CD4-positive, alpha-beta T cell (primary cell): ENCODE data around the gene ADIRF. TPM values are rescaled to one million over a fixed set of nuclear protein-coding genes. Genes with fewer than 3 reads are reported as not detected.

Experiments
- ATAC-seq: fragments of 200-7000 bp; cut with Tn5 transposase; one replicate; pipeline ENCODE4 v1.10.0; 2022; ENCODE audit warnings: mild to moderate bottlenecking; ENCODE audit not compliant: poor library complexity
- CTCF ChIA-PET: fragments of 350-600 bp; sonication (Branson Sonifier 250); formaldehyde crosslinking; loops from one replicate; lab custom pipeline; 2021; ENCODE audit warnings: antibody characterized with exemption, inconsistent platforms; lab: Charles Lee
- POLR2A ChIA-PET: fragments of 350-600 bp; sonication (Branson Sonifier 250); formaldehyde crosslinking; loops from one replicate; lab custom pipeline; 2021; ENCODE audit warnings: antibody characterized with exemption, inconsistent platforms; lab: Charles Lee
- DNase-seq, 14 experiments: peaks; one replicate each; pipeline ENCODE4 v3.0.0-alpha.2; 2013 to 2020; ENCODE audit warnings: mixed read lengths in 2 of 14
- H3K27ac ChIP-seq, 2 donors: one replicate each; pipeline versions ENCODE4 v1.5.1 to v1.7.0; 2013; ENCODE audit warnings: low read length in 2 of 2, low read depth in 1 of 2, mild to moderate bottlenecking in 1 of 2
- H3K27me3 ChIP-seq, 2 experiments: 1 replicate in 1 of 2; 2 replicates in 1 of 2; pipeline versions ENCODE4 v1.6.1 to v1.7.0; 2013; ENCODE audit warnings: low read length in 2 of 2, control low read depth in 1 of 2, mild to moderate bottlenecking in 1 of 2, moderate library complexity in 1 of 2; ENCODE audit not compliant: insufficient read depth in 2 of 2, control insufficient read depth in 1 of 2
- H3K36me3 ChIP-seq: one replicate; pipeline ENCODE4 v1.6.1; 2013; ENCODE audit warnings: low read length, control low read depth; ENCODE audit not compliant: insufficient read depth
- H3K4me1 ChIP-seq: one replicate; pipeline ENCODE4 v1.6.1; 2013; ENCODE audit warnings: low read length, control low read depth; ENCODE audit not compliant: insufficient read depth
- H3K4me3 ChIP-seq: one replicate; pipeline ENCODE4 v1.5.1; 2013; ENCODE audit warnings: mild to moderate bottlenecking, low read length, moderate library complexity
- H3K9me3 ChIP-seq, 2 experiments: 1 replicate in 1 of 2; 2 replicates in 1 of 2; pipeline versions ENCODE4 v1.6.1 to v1.7.0; 2013; ENCODE audit warnings: low read length in 2 of 2, mild to moderate bottlenecking in 2 of 2, control low read depth in 1 of 2, moderate library complexity in 1 of 2; ENCODE audit not compliant: control insufficient read depth in 1 of 2, insufficient read depth in 1 of 2
- H3K27ac Mint-ChIP-seq: one replicate; pipeline ENCODE4 v1.8.0; 2020; ENCODE audit warnings: mixed read lengths
- H3K27me3 Mint-ChIP-seq: one replicate; pipeline ENCODE4 v1.8.0; 2021; ENCODE audit warnings: mixed read lengths
- H3K36me3 Mint-ChIP-seq: one replicate; pipeline ENCODE4 v1.8.0; 2021; ENCODE audit warnings: low read depth, mixed read lengths
- H3K4me1 Mint-ChIP-seq: one replicate; pipeline ENCODE4 v1.8.0; 2021; ENCODE audit warnings: low read depth, mixed read lengths
- H3K4me3 Mint-ChIP-seq: one replicate; pipeline ENCODE4 v1.8.0; 2020; ENCODE audit warnings: mild to moderate bottlenecking, mixed read lengths
- H3K9me3 Mint-ChIP-seq: one replicate; pipeline ENCODE4 v1.8.0; 2020; ENCODE audit warnings: mixed read lengths
- intact Hi-C, 2 experiments: fragments of 100-400 bp; cut with DNase I in 1 of 2; cut with micrococcal nuclease in 1 of 2; formaldehyde crosslinking; loops; one replicate each; pipeline versions ENCODE4 v1.15.1 to v1.9.0; 2023 to 2025; cut with DNase I, micrococcal nuclease
- total RNA-seq, 174 experiments: library from RNA in 2 of 174; stranded (reverse) in 2 of 174; gene quantifications; one replicate each; pipeline ENCODE4 v1.2.3 and lab custom pipeline; 2021 to 2026
- TF ChIP-seq, protein P1 (sequence below): fragments of 200-600 bp; IDR thresholded peaks from one replicate; pipeline ENCODE4 v1.8.0; 2022; ENCODE audit warnings: antibody characterized with exemption, mild to moderate bottlenecking

The ADIRF gene
- total RNA-seq, 2 experiments from 2014 or later, result not detected

GRCh38 chr10:86940677-86941076 lies 27.6 kb upstream of the ADIRF start:
- TF ChIP-seq, protein P1, sequence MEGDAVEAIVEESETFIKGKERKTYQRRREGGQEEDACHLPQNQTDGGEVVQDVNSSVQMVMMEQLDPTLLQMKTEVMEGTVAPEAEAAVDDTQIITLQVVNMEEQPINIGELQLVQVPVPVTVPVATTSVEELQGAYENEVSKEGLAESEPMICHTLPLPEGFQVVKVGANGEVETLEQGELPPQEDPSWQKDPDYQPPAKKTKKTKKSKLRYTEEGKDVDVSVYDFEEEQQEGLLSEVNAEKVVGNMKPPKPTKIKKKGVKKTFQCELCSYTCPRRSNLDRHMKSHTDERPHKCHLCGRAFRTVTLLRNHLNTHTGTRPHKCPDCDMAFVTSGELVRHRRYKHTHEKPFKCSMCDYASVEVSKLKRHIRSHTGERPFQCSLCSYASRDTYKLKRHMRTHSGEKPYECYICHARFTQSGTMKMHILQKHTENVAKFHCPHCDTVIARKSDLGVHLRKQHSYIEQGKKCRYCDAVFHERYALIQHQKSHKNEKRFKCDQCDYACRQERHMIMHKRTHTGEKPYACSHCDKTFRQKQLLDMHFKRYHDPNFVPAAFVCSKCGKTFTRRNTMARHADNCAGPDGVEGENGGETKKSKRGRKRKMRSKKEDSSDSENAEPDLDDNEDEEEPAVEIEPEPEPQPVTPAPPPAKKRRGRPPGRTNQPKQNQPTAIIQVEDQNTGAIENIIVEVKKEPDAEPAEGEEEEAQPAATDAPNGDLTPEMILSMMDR, result no peak
- H3K4me3 ChIP-seq, result no peak overlapping the region
- Mint-ChIP-seq H3K4me3 (no peak overlapping the region), H3K27ac (no peak overlapping the region), H3K36me3 (no peaks in the 10 kb centered on the region), H3K4me1 (no peaks in the 10 kb centered on the region), H3K27me3 (no peaks in the 10 kb centered on the region), H3K9me3 (no peaks in the 10 kb centered on the region)
- no peak overlapping the region for H3K27ac ChIP-seq
- peaks cover 5% of the 10 kb centered on the region for H3K4me1 ChIP-seq
- ATAC-seq, result no peak
- H3K27me3 ChIP-seq, result no peaks in the 10 kb centered on the region
- no peak for DNase-seq
- CTCF ChIA-PET, result interaction anchor here (2.0 kb wide), 1 partner anchor 26 kb away, joined by 5 read pairs; no protein-coding TSS in a partner anchor
- no peaks in the 10 kb centered on the region for H3K9me3 ChIP-seq
- H3K36me3 ChIP-seq, result no peaks in the 10 kb centered on the region
- intact Hi-C loops, result no loop called here
- POLR2A ChIA-PET, result no interaction called here

- Mint-ChIP-seq H3K4me3 (no peak overlapping the region), H3K27me3 (peaks cover under 1% of the 10 kb centered on the region), H3K9me3 (no peaks in the 10 kb centered on the region), H3K27ac (no peak overlapping the region), H3K4me1 (no peaks in the 10 kb centered on the region), H3K36me3 (no peaks in the 10 kb centered on the region)
- ChIA-PET POLR2A (no interaction called here), CTCF (interaction anchor here (2.0 kb wide), 1 partner anchor 25 kb away, joined by 5 read pairs; no protein-coding TSS in a partner anchor)
- Histone ChIP-seq H3K27ac (no peak overlapping the region), H3K36me3 (no peaks in the 10 kb centered on the region), H3K4me1 (peaks cover 5% of the 10 kb centered on the region), H3K9me3 (no peaks in the 10 kb centered on the region), H3K27me3 (no peaks in the 10 kb centered on the region), H3K4me3 (no peak overlapping the region)
- DNase-seq, result no peak
- TF ChIP-seq, protein P1, result no peak
- ATAC-seq, result no peak
- intact Hi-C loops, result no loop called here
Observed at GRCh38 chr10:86941426-86941825, 26.9 kb upstream of the ADIRF start.

DNA sequence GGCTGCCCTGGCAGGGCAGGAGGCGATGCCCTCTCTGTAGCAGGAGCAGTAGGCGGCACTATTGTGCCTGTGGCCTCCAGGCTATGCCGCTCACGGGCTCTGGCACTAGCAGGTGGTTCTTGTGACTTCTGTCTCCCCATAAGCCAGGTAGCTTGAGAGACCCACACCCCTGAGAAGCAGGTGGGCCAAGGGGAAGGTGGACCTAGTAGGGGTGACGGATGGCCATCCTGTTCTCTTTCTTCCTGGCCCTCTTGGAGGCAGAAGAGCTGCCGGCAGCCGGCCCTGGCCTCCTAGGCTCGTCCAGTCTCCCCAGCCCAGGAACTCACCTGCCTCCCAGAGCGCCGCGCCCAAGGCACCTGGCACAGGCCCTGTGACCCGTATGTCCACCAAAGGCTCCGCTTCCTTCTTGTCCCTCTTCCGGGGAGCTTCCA lies 26.3 kb upstream of the ADIRF start:
- peaks cover 5% of the 10 kb centered on the region for H3K4me1 ChIP-seq
- H3K36me3 ChIP-seq, result no peaks in the 10 kb centered on the region
- Mint-ChIP-seq H3K27me3 (peaks cover 5% of the 10 kb centered on the region), H3K36me3 (no peaks in the 10 kb centered on the region), H3K9me3 (no peaks in the 10 kb centered on the region), H3K4me3 (no peak overlapping the region), H3K4me1 (no peaks in the 10 kb centered on the region), H3K27ac (no peak overlapping the region)
- TF ChIP-seq, protein P1, result no peak
- no peak for ATAC-seq
- no peak overlapping the region for H3K27ac ChIP-seq
- no peak overlapping the region for H3K4me3 ChIP-seq
- DNase-seq, result peak in 1 of 14 experiments; percentile 11
- CTCF ChIA-PET, result interaction anchor here (2.0 kb wide), 1 partner anchor 24 kb away, joined by 5 read pairs; no protein-coding TSS in a partner anchor
- H3K9me3 ChIP-seq, result no peaks in the 10 kb centered on the region
- POLR2A ChIA-PET, result no interaction called here
- H3K27me3 ChIP-seq, result no peaks in the 10 kb centered on the region
- intact Hi-C loops, result no loop called here
